CD4-positive, CD25-positive, alpha-beta regulatory T cell (primary cell): ENCODE results near the gene SRSF7. TPM values are rescaled to one million over a fixed set of nuclear protein-coding genes. Genes with fewer than 3 reads are reported as not detected.

Experiments used
- ATAC-seq, 2 donors: fragments of 150-1000 bp; cut with Tn5 transposase; one replicate each; pipeline ENCODE4 v1.10.0; 2021; ENCODE audit warnings: low read depth in 2 of 2, moderate number of reproducible peaks in 2 of 2, moderate library complexity in 1 of 2
- DNase-seq, 3 donors: peaks; one replicate each; pipeline versions ENCODE4 v3.0.0 to v3.0.0-alpha.2; 2012 to 2022; ENCODE audit warnings: mixed read lengths in 1 of 3
- H3K27ac ChIP-seq: one replicate; pipeline ENCODE4 v1.7.0; 2013; ENCODE audit warnings: mild to moderate bottlenecking, low read length; ENCODE audit not compliant: insufficient read depth, poor library complexity, severe bottlenecking
- H3K27me3 ChIP-seq: one replicate; pipeline ENCODE4 v1.7.0; 2013; ENCODE audit warnings: low read length; ENCODE audit not compliant: control insufficient read depth, insufficient read depth
- H3K36me3 ChIP-seq: one replicate; pipeline ENCODE4 v1.7.0; 2013; ENCODE audit warnings: mild to moderate bottlenecking, low read length, moderate library complexity; ENCODE audit not compliant: control insufficient read depth, insufficient read depth
- H3K4me1 ChIP-seq: 2 replicates; pipeline ENCODE4 v1.7.0; 2013; ENCODE audit warnings: mild to moderate bottlenecking, low read length; ENCODE audit not compliant: insufficient read depth, control insufficient read depth, poor library complexity, severe bottlenecking
- H3K4me3 ChIP-seq: one replicate; pipeline ENCODE4 v1.7.0; 2013; ENCODE audit warnings: low read depth, mild to moderate bottlenecking, low read length, moderate library complexity
- H3K9me3 ChIP-seq, 2 experiments: 1 replicate in 1 of 2; 2 replicates in 1 of 2; pipeline ENCODE4 v1.7.0; 2013; ENCODE audit warnings: low read length in 2 of 2, mild to moderate bottlenecking in 1 of 2, moderate library complexity in 1 of 2; ENCODE audit not compliant: control insufficient read depth in 2 of 2
- H3K27ac Mint-ChIP-seq, 3 donors: one replicate each; pipeline ENCODE4 v1.8.0; 2020 to 2022; ENCODE audit warnings: mild to moderate bottlenecking in 3 of 3, mixed read lengths in 3 of 3, moderate library complexity in 2 of 3
- H3K27me3 Mint-ChIP-seq: one replicate; pipeline ENCODE4 v1.8.0; 2022; ENCODE audit warnings: mild to moderate bottlenecking, mixed read lengths
- H3K36me3 Mint-ChIP-seq: one replicate; pipeline ENCODE4 v1.8.0; 2020; ENCODE audit warnings: mixed read lengths
- H3K4me1 Mint-ChIP-seq, 4 donors: one replicate each; pipeline ENCODE4 v1.8.0; 2020 to 2022; ENCODE audit warnings: mixed read lengths in 4 of 4, mild to moderate bottlenecking in 1 of 4
- H3K4me3 Mint-ChIP-seq, 4 donors: one replicate each; pipeline ENCODE4 v1.8.0; 2020 to 2022; ENCODE audit warnings: mild to moderate bottlenecking in 4 of 4, mixed read lengths in 4 of 4, moderate library complexity in 3 of 4
- H3K9me3 Mint-ChIP-seq, 7 donors: one replicate each; pipeline ENCODE4 v1.8.0; 2020 to 2022; ENCODE audit warnings: mixed read lengths in 7 of 7, mild to moderate bottlenecking in 3 of 7, moderate library complexity in 2 of 7
- polyA plus RNA-seq, 4 donors: library from polyadenylated mRNA; unstranded; fragments of 300-500 nt; fragmentation: Illumina TruSeq; gene quantifications; one replicate each; pipeline ENCODE4 v1.2.3, GENCODE V29; 2021
- total RNA-seq: library from RNA; stranded (reverse); gene quantifications from one replicate; pipeline ENCODE4 v1.2.3, GENCODE V29; 2022

Gene SRSF7
- total and polyA plus RNA-seq, 5 donors from 2014 or later: 186 to 584 (median 212) TPM

DNA sequence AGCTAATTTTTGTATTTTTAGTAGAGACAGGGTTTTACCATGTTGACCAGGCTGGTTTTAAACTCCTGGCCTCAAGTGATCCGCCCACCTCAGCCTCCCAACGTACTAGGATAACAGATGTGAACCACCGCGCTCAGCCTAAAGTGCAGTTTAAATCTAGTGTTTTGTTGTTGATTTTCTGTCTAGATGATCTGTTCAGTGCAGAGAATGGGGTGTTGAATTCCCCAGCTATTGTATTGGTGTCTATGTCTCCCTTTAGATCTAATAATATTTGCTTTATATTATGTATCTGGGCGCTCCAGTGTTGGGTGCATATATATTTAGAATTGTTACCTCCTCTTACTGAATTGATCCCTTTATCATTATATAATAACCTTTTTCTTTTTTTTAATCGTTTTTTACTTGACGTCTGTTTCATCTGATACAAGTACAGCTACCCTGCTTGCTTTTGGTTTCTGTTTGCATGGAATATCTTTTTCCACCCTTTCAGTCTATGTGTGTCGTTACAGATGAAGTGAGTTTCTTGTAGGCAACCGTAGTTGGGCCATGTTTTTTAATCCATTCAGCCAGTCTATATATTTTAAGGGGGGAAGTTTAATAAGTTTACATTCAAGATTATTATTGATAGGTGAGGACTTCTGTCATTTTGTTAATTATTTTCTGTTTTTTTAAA lies 50.9 kb downstream of the SRSF7 start:
- peaks cover 18% of the 10 kb centered on the region for H3K36me3 Mint-ChIP-seq
- peaks cover 0 to 7% (median 1%) of the 10 kb centered on the region in 7 donors for H3K9me3 Mint-ChIP-seq
- Histone ChIP-seq H3K27ac (peak overlapping the region; percentile 78), H3K4me1 (peaks cover 53% of the 10 kb centered on the region), H3K36me3 (peaks cover 1% of the 10 kb centered on the region), H3K4me3 (peak overlapping the region; percentile 80), H3K9me3 (no peaks in the 10 kb centered on the region), H3K27me3 (no peaks in the 10 kb centered on the region)
- peaks cover 4% of the 10 kb centered on the region for H3K27me3 Mint-ChIP-seq
- peak overlapping the region; percentile 70 to 80 (median 78) for H3K4me3 Mint-ChIP-seq
- peak in 2 of 3 donors; percentile 50 to 65 for DNase-seq
- H3K4me1 Mint-ChIP-seq: peaks cover 18 to 74% (median 46%) of the 10 kb centered on the region in 4 donors
- ATAC-seq: peak; percentile 52 to 55
- peak overlapping the region; percentile 92 to 97 (median 93) for H3K27ac Mint-ChIP-seq

DNA sequence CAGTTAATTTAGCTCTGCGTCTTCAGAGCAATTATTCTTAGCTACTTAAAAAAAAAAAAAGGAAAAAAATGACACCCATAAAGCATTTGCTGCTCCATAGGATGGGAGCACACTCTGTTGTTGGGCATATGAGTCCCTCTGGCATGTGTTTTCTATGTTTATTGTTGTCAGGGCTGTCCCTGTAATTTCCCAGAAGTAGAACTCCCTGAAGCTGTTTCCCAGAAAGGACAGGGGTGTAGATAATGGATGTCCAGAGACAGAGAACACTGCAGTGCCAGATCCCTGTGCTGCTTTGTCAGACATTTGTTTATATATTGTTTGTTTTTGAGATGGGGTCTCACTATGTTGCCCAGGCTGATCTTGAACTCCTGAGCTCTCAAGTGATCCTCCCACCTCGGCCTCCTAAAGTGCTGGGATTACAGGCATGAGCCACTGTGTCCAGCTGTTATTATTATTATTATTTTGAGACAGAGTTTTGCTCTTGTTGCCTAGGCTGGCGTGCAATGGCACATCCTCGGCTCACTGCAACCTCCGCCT lies 52.6 kb downstream of the SRSF7 start:
- peak overlapping the region in 3 of 4 donors; percentile 26 to 81 (median 38) for H3K4me3 Mint-ChIP-seq

DNA sequence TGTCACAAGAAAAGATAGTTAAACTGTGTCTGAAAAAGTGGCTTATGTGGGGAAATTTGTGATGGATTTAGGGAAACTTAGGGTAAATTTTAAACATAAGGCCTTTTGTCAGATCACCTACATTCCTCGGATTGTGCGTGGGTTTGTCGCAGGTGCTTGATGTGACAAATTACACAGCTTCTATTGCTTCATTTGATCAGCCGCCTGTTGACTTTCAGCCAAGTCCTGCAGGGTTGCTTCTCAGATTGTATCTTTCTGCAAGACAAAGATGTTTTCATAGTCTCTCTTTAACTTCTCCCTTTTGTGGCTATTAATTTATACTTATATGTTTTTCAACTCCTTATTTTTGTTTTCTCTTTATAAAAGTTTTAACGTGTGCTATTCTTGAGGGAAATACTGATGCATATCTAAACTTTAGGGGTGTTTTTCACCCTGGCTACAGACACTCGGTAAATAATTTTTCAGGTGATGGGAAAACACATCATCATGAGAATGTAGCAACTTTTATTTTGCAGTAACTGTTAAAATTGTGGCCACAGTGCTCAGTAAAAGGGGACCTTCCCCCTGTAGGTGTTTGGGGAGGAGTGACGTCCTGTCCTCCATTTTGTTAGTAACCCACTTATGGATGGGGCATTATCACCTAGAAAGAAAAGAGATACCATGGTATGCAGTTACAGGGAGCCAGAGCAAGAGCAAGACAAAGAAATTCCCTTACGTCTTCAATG lies 53.9 kb downstream of the SRSF7 start:
- DNase-seq (peak; percentile 39 to 59 (median 52)), ATAC-seq (peak; percentile 19 to 53)
- H3K9me3 Mint-ChIP-seq: peaks cover 0 to 7% (median 1%) of the 10 kb centered on the region in 7 donors
- Histone ChIP-seq H3K4me3 (peak overlapping the region; percentile 29), H3K27ac (peak overlapping the region; percentile 78), H3K4me1 (peaks cover 77% of the 10 kb centered on the region), H3K36me3 (peaks cover 4% of the 10 kb centered on the region), H3K9me3 (no peaks in the 10 kb centered on the region), H3K27me3 (no peaks in the 10 kb centered on the region)
- peaks cover 4% of the 10 kb centered on the region for H3K27me3 Mint-ChIP-seq
- H3K36me3 Mint-ChIP-seq: peaks cover 12% of the 10 kb centered on the region
- H3K27ac Mint-ChIP-seq: peak overlapping the region; percentile 96 to 98 (median 96)
- H3K4me1 Mint-ChIP-seq: peaks cover 24 to 84% (median 58%) of the 10 kb centered on the region in 4 donors
- H3K4me3 Mint-ChIP-seq: peak overlapping the region; percentile 77 to 91 (median 81)

More for the DNA sequence above, 52.6 kb downstream of the SRSF7 start:
- no peaks in the 10 kb centered on the region for H3K9me3 ChIP-seq
- no peak for DNase-seq
- H3K27me3 Mint-ChIP-seq: peaks cover 4% of the 10 kb centered on the region
- peak overlapping the region; percentile 1 for H3K4me3 ChIP-seq
- peak overlapping the region; percentile 78 for H3K27ac ChIP-seq
- peak overlapping the region; percentile 36 to 98 (median 96) for H3K27ac Mint-ChIP-seq
- peaks cover 10% of the 10 kb centered on the region for H3K36me3 Mint-ChIP-seq
- no peaks in the 10 kb centered on the region for H3K36me3 ChIP-seq
- no peak for ATAC-seq
- peaks cover 65% of the 10 kb centered on the region for H3K4me1 ChIP-seq
- peaks cover 18 to 80% (median 51%) of the 10 kb centered on the region in 4 donors for H3K4me1 Mint-ChIP-seq
- peaks cover 0 to 7% (median 1%) of the 10 kb centered on the region in 7 donors for H3K9me3 Mint-ChIP-seq
- H3K27me3 ChIP-seq: no peaks in the 10 kb centered on the region

Other genes with a start within 250 kb of the SRSF7 start
- gene HNRNPLL, start 148.4 kb downstream of the SRSF7 start, total RNA-seq: 124 TPM
- 10 to 100 TPM; 59.6 to 81.3 (median 69.9) TPM for gene HNRNPLL, start 148.4 kb downstream of the SRSF7 start, polyA plus RNA-seq
- gene GALM, start 85.2 kb downstream of the SRSF7 start, total RNA-seq: 46.8 TPM
- gene GALM, start 85.2 kb downstream of the SRSF7 start, polyA plus RNA-seq: 10 to 100 TPM; 47.5 to 75.2 (median 51.4) TPM
- 5.1 TPM for gene GEMIN6, start 26.8 kb upstream of the SRSF7 start, total RNA-seq
- 10 to 100 TPM; 13.4 to 20.6 (median 15.3) TPM for gene GEMIN6, start 26.8 kb upstream of the SRSF7 start, polyA plus RNA-seq
- gene DHX57, start 124.6 kb upstream of the SRSF7 start, total RNA-seq: 18.0 TPM
- 1 to 10 TPM; 6.2 to 9.2 (median 7.4) TPM for gene DHX57, start 124.6 kb upstream of the SRSF7 start, polyA plus RNA-seq
- gene MORN2, start 124.6 kb upstream of the SRSF7 start, total RNA-seq: 1.5 TPM
- gene MORN2, start 124.6 kb upstream of the SRSF7 start, polyA plus RNA-seq: 1 to 10 TPM; 4.5 to 8.0 (median 6.3) TPM
- not detected for gene ARHGEF33, start 138.5 kb upstream of the SRSF7 start, total RNA-seq
- gene ARHGEF33, start 138.5 kb upstream of the SRSF7 start, polyA plus RNA-seq: under 1 TPM in 1 of 4 donors, not detected in 3; 0.16 TPM